Transverse colon (tissue), 4 donors: Measurements from ENCODE around the gene HIP1. TPM values are rescaled to one million over a fixed set of nuclear protein-coding genes. Genes with fewer than 3 reads are reported as not detected.
"Not testable (repeated sequence)": the region's sequence is repeated elsewhere in the genome, so short reads cannot be mapped to it uniquely, and the experiment has no call there.

Source experiments
- DNase-seq: peaks from one replicate; pipeline ENCODE4 v3.0.0-alpha.2; 2019
- H3K27ac ChIP-seq, 4 donors: fragments of 200-600 bp; sonication (generic); 2 replicates each; pipeline ENCODE4 v1.5.1; 2016 to 2018; ENCODE audit warnings: inconsistent platforms in 4 of 4
- H3K27me3 ChIP-seq: fragments of 200-600 bp; sonication (generic); 2 replicates; pipeline ENCODE4 v1.5.1; 2017; ENCODE audit warnings: inconsistent platforms
- H3K36me3 ChIP-seq, 4 donors: fragments of 200-600 bp; sonication (generic); 2 replicates each; pipeline ENCODE4 v1.5.1; 2017 to 2019; ENCODE audit warnings: inconsistent platforms in 4 of 4
- H3K4me1 ChIP-seq, 4 donors: fragments of 200-600 bp; sonication (generic); 2 replicates each; pipeline ENCODE4 v1.5.1; 2017 to 2020; ENCODE audit warnings: inconsistent platforms in 4 of 4
- H3K4me3 ChIP-seq, 4 donors: fragments of 200-600 bp; sonication (generic); 1 replicate in 1 of 4; 2 replicates in 3 of 4; pipeline versions ENCODE4 v1.5.1 to v1.6.1; 2017 to 2019; ENCODE audit warnings: inconsistent platforms in 4 of 4
- H3K9me3 ChIP-seq, 2 donors: fragments of 200-600 bp; sonication (generic); 2 replicates each; pipeline ENCODE4 v1.5.1; 2017 to 2019; ENCODE audit warnings: inconsistent platforms in 2 of 2
- CTCF ChIP-seq, 5 experiments: fragments of 200-600 bp in 3 of 5; fragments of 450-650 bp in 2 of 5; sonication (generic) in 3 of 5; IDR thresholded peaks; 1 replicate in 2 of 5; 2 replicates in 3 of 5; pipeline ENCODE4 v1.5.1; 2016 to 2017; ENCODE audit warnings: antibody characterized with exemption in 5 of 5, inconsistent platforms in 3 of 5, mild to moderate bottlenecking in 2 of 5, moderate library complexity in 1 of 5
- EP300 ChIP-seq: sonication (generic); formaldehyde crosslinking; IDR thresholded peaks from one replicate; pipeline ENCODE4 v1.6.1; 2017; ENCODE audit warnings: antibody characterized with exemption, low read depth
- POLR2A ChIP-seq: fragments of 450-650 bp; IDR thresholded peaks from one replicate; pipeline ENCODE4 v1.6.1; 2016; ENCODE audit warnings: antibody characterized with exemption, mild to moderate bottlenecking, moderate library complexity
- POLR2AphosphoS5 ChIP-seq, 3 donors: sonication (generic); formaldehyde crosslinking; IDR thresholded peaks; one replicate each; pipeline ENCODE4 v1.6.1; 2016; ENCODE audit warnings: antibody characterized with exemption in 3 of 3
- WGBS, 2 donors: methylation state at CpG; one replicate each; pipeline ENCODE4 v1.1.5; 2018; ENCODE audit warnings: low coverage in 1 of 2; 5-methylcytosine and 5-hydroxymethylcytosine counted together
- in situ Hi-C, 4 donors: fragments of 200-750 bp; cut with MboI; loops; one replicate each; pipeline versions ENCODE4 v1.15.0 to v1.15.1; 2017; ENCODE audit warnings: low sequenced_read_pairs in 3 of 4, low pct_ligation_motif_present in 1 of 4, low pct_unique_long_range_greater_than_20kb in 1 of 4
- intact Hi-C: fragments of 100-400 bp; cut with DNase I; formaldehyde crosslinking; loops from one replicate; pipeline ENCODE4 v1.15.1; 2023; ENCODE audit warnings: low total_unique reads
- total RNA-seq, 4 donors: library from RNA; depleted of rRNA; stranded (reverse); fragments of >200 nt; gene quantifications; one replicate each; pipeline ENCODE4 v1.1.0, GENCODE V29; 2016

HIP1 gene
- total RNA-seq, 4 donors from 2014 or later: 3.7 to 20.1 (median 4.7) TPM

DNA sequence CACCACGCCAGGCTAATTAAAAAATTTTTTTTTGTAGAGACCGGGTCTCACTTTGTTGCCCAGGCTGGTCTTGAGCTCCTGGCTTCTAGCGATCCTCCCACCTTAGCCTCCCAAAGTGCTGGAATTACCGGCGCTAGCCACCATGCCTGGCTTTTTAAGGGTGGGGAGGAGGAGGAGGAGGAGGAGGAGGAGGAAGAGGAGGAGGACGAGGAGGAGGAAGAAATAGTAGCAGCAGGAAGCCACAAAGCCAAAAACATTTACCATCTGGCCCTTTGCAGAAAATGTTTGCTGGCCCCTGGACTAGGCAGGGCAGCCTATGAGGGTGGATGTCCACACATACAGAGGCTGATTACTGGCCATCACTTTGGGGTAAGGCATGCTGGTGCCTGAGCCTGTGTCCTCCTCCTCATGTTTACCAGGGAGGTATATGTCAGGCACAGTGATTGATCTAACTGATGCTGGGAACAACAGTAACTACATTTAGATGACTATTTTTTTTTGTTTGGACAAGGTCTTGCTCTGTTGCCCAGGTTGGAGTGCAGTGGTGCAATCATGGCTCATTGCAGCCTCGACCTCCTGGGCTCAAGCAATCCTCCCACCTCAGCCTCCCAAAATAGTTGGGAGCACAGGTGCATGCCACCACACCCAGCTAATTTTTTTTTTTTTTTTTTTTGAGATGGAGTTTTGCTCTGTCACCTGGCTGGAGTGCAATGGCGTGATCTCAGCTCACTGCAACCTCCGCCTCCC lies 122.1 kb downstream of the HIP1 start:
- in situ Hi-C loops: no loop called here
- no peak overlapping the region for H3K27ac ChIP-seq
- no peaks in the 10 kb centered on the region for H3K27me3 ChIP-seq
- H3K4me1 ChIP-seq: no peaks in the 10 kb centered on the region
- no peaks in the 10 kb centered on the region for H3K36me3 ChIP-seq
- no peaks in the 10 kb centered on the region for H3K9me3 ChIP-seq
- 81 to 83% methylated on average over 3 to 9 of the region's 9 CpGs for WGBS, 2 donors
- TF ChIP-seq EP300 (no peak), CTCF (IDR thresholded peaks at IDR 0.05) (no peak), POLR2AphosphoS5 (IDR thresholded peaks at IDR 0.05) (no peak), POLR2A (no peak)
- intact Hi-C loops: no loop called here
- DNase-seq: no peak
- H3K4me3 ChIP-seq: no peak overlapping the region

- no peaks in the 10 kb centered on the region for H3K9me3 ChIP-seq
- no peak overlapping the region for H3K4me3 ChIP-seq
- no peak for TF ChIP-seq CTCF (IDR thresholded peaks at IDR 0.05)
- TF ChIP-seq POLR2AphosphoS5 (IDR thresholded peaks at IDR 0.05): no peak
- no peak for TF ChIP-seq EP300
- TF ChIP-seq POLR2A: no peak
- no peaks in the 10 kb centered on the region for H3K27me3 ChIP-seq
- 87 to 93% methylated on average over 5 to 6 of the region's 6 CpGs for WGBS, 2 donors
- intact Hi-C loops (no loop called here), in situ Hi-C loops (no loop called here)
- no peak for DNase-seq
- no peaks in the 10 kb centered on the region for H3K36me3 ChIP-seq
- H3K4me1 ChIP-seq: no peaks in the 10 kb centered on the region
- no peak overlapping the region for H3K27ac ChIP-seq
Measured at GRCh38 chr7:75614401-75614800, 124.3 kb downstream of the HIP1 start.

DNA sequence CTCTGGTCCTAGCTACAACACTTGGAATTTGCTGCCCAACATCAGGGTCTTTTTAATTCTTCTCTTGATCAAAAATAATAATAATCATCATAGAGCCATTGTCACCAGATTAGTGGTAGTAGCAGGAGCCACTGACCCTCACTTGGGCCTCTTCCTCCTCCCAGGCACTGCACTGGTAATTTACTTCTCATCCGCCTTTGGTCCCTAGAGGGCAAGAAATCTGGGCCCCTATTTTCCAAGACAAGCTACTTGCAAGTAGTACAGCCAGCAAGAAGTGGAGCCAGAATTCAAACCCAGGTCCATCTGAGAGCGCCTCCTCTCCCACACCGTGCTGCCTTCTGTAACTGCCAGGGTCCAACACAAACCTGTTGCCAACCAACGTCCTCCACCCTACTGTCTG lies 125.4 kb downstream of the HIP1 start:
- TF ChIP-seq POLR2AphosphoS5 (IDR thresholded peaks at IDR 0.05) (no peak), POLR2A (no peak), CTCF (IDR thresholded peaks at IDR 0.05) (no peak), EP300 (no peak)
- H3K27me3 ChIP-seq: no peaks in the 10 kb centered on the region
- H3K9me3 ChIP-seq: no peaks in the 10 kb centered on the region
- H3K4me1 ChIP-seq: no peaks in the 10 kb centered on the region
- in situ Hi-C loops: no loop called here
- DNase-seq: no peak
- 93% methylated on average over 4 of the region's 4 CpGs; no CpG with 5 or more reads in 1 of the 2 donors for WGBS, 2 donors
- H3K36me3 ChIP-seq: no peaks in the 10 kb centered on the region
- no peak overlapping the region for H3K4me3 ChIP-seq
- H3K27ac ChIP-seq: no peak overlapping the region
- intact Hi-C loops: no loop called here

DNA sequence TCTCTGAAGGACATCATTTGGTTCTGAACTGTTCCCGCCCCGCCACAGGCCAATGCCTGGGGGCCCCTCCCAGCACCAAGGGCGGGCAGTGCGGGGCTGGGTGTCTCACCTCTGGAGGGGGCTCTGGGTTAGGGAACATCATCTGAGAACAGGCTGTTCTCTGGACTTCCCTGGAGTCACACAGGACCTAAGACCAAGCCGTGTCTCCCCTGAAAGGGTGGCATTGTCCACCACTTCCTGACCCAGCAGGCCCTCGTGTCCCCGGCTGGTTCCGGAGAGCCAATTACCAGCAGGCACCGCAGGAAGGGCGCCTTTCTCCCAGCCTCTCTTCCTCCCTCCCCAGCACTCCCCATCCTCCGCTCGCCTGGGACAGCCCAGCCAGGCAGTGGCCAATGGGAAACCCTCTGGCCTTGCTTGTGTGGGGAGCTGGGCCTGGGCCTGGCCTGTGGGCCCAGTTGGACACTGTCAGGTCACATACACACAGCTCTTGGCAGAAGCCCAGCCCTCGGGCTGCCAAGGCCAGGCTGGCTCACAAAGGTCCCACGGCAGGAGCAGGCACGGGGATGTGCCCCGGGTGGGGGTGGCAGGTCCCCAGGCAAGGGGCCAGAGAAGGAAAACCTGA lies 127.1 kb downstream of the HIP1 start:
- Histone ChIP-seq H3K4me1 (no peaks in the 10 kb centered on the region), H3K27ac (peak overlapping the region in 3 of 4 donors; percentile 23 to 49 (median 37)), H3K4me3 (no peak overlapping the region), H3K27me3 (no peaks in the 10 kb centered on the region), H3K36me3 (no peaks in the 10 kb centered on the region), H3K9me3 (no peaks in the 10 kb centered on the region)
- 80 to 83% methylated on average over 4 to 16 of the region's 16 CpGs for WGBS, 2 donors
- in situ Hi-C loops: no loop called here
- DNase-seq: peak; percentile 16
- intact Hi-C loops: no loop called here
- TF ChIP-seq EP300 (no peak), POLR2A (no peak), POLR2AphosphoS5 (IDR thresholded peaks at IDR 0.05) (no peak), CTCF (IDR thresholded peaks at IDR 0.05) (no peak)

DNA sequence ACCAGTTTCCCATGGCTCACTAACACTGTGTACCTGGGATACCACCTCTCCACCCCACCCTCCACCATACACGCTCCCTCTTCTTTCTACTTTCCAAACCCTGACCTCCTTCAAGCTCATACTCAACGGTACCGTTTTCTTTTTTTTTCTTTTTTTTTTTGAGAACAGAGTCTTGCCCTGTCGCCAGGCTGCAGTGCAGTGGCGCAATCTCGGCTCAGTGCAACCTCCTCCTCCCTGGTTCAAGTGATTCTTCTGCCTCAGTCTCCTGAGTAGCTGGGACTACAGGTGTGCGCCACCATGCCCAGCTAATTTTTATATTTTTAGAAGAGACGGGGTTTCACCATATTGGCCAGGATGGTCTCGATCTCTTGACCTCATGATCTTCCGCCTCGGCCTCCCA lies 129.3 kb downstream of the HIP1 start:
- H3K36me3 ChIP-seq, H3K4me3 ChIP-seq, in situ Hi-C loops, H3K4me1 ChIP-seq, DNase-seq, H3K27me3 ChIP-seq, H3K27ac ChIP-seq, H3K9me3 ChIP-seq, intact Hi-C loops: not testable (repeated sequence)
- 84 to 93% methylated on average over 6 to 11 of the region's 11 CpGs for WGBS, 2 donors
